Stimulated activated naive CD8-positive, alpha-beta T cell treated with anti-CD3 and anti-CD28 coated beads, Interleukin-15, Interleukin-2, amounts not matched to agents 100 U/mL and 50 U/mL, for 24 hours (primary cell): ENCODE measurements around the gene TNIP3.
"Not testable (repeated sequence)": the region's sequence is repeated elsewhere in the genome, so short reads cannot be mapped to it uniquely, and the experiment has no call there.

Experiments
- ATAC-seq: fragments of 150-1000 bp; cut with Tn5 transposase; one replicate; pipeline ENCODE4 v1.10.0; 2021
- DNase-seq: peaks from one replicate; pipeline ENCODE4 v3.0.0; 2021

TNIP3 gene

GRCh38 chr4:121164291-121164690 lies at the start of gene TNIP3:
Gene TNIP3, minus strand, starts transcription at chr4:121164321. Its CDS starts 196 bp downstream, at chr4:121164125.
- DNase-seq, result no peak
- no peak for ATAC-seq

- DNase-seq, result no peak
- no peak for ATAC-seq
Measured at GRCh38 chr4:121212806-121213205, 48.7 kb upstream of the TNIP3 start.

GRCh38 chr4:121209171-121209570 lies 45.0 kb upstream of the TNIP3 start:
- DNase-seq, result no peak
- no peak for ATAC-seq

- DNase-seq, result no peak
- ATAC-seq, result no peak
Measured at GRCh38 chr4:121208244-121209007, 44.3 kb upstream of the TNIP3 start.

- DNase-seq, ATAC-seq: not testable (repeated sequence)
Measured at GRCh38 chr4:121205777-121206176, 41.7 kb upstream of the TNIP3 start.

GRCh38 chr4:121200795-121201472 lies 36.8 kb upstream of the TNIP3 start:
- ATAC-seq, result peak; percentile 42

GRCh38 chr4:121199742-121200561 lies 35.8 kb upstream of the TNIP3 start:
- ATAC-seq (peak; percentile 72), DNase-seq (peak; percentile 17)

More at GRCh38 chr4:121200795-121201472, 36.8 kb upstream of the TNIP3 start:
- DNase-seq, result no peak

- DNase-seq, result no peak
- ATAC-seq, result no peak
Measured at GRCh38 chr4:121198251-121198650, 34.1 kb upstream of the TNIP3 start.

- ATAC-seq (no peak), DNase-seq (no peak)
Measured at GRCh38 chr4:121195649-121196048, 31.5 kb upstream of the TNIP3 start.

- DNase-seq, result no peak
- no peak for ATAC-seq
Measured at GRCh38 chr4:121192480-121192879, 28.4 kb upstream of the TNIP3 start.

GRCh38 chr4:121192013-121192412 lies 27.9 kb upstream of the TNIP3 start:
- ATAC-seq (no peak), DNase-seq (no peak)

GRCh38 chr4:121191361-121191760 lies 27.2 kb upstream of the TNIP3 start:
- no peak for ATAC-seq
- no peak for DNase-seq

GRCh38 chr4:121190389-121190788 lies 26.3 kb upstream of the TNIP3 start:
- DNase-seq (no peak), ATAC-seq (no peak)

- ATAC-seq, result peak; percentile 96
- DNase-seq, result peak; percentile 43
Measured at GRCh38 chr4:121189326-121190215, 25.4 kb upstream of the TNIP3 start.

- ATAC-seq (no peak), DNase-seq (no peak)
Measured at GRCh38 chr4:121187206-121187605, 23.1 kb upstream of the TNIP3 start.

- ATAC-seq, result no peak
- DNase-seq, result no peak
Measured at GRCh38 chr4:121185960-121186359, 21.8 kb upstream of the TNIP3 start.

GRCh38 chr4:121183989-121184388 lies 19.9 kb upstream of the TNIP3 start:
- no peak for DNase-seq
- ATAC-seq, result no peak

GRCh38 chr4:121183361-121183760 lies 19.2 kb upstream of the TNIP3 start:
- no peak for ATAC-seq
- no peak for DNase-seq

- no peak for DNase-seq
- ATAC-seq, result no peak
Measured at GRCh38 chr4:121182296-121182695, 18.2 kb upstream of the TNIP3 start.

- no peak for ATAC-seq
- DNase-seq, result no peak
Measured at GRCh38 chr4:121181493-121181892, 17.4 kb upstream of the TNIP3 start.

GRCh38 chr4:121180558-121180957 lies 16.4 kb upstream of the TNIP3 start:
- peak; percentile 63 for ATAC-seq
- DNase-seq, result no peak
